Keratinocyte (primary cell): ENCODE data around the gene LCE2C. TPM values are rescaled to one million over a fixed set of nuclear protein-coding genes. Genes with fewer than 3 reads are reported as not detected.

Source experiments
- DNase-seq: peaks from one replicate; pipeline ENCODE4 v3.0.0-alpha.2; 2011; ENCODE audit warnings: low read depth, missing footprints, low spot score
- FAIRE-seq: peaks from 2 replicates; lab custom pipeline; 2011; peaks lifted over from hg19 to GRCh38; lab: Jason Lieb, UNC
- H2AFZ ChIP-seq: 2 replicates; pipeline ENCODE4 v1.6.0; 2012; ENCODE audit warnings: low read length, control low read depth, inconsistent platforms; ENCODE audit not compliant: control insufficient read depth
- H3K27ac ChIP-seq: 2 replicates; pipeline ENCODE4 v1.5.1; 2011; ENCODE audit warnings: low read length; ENCODE audit not compliant: control insufficient read depth, insufficient read depth
- H3K27me3 ChIP-seq: 3 replicates; pipeline ENCODE4 v1.6.0; 2011; ENCODE audit warnings: low read length; ENCODE audit not compliant: control insufficient read depth, insufficient read depth; ENCODE audit errors: extremely low read depth
- H3K36me3 ChIP-seq, 2 experiments: 2 replicates in 1 of 2; 3 replicates in 1 of 2; pipeline ENCODE4 v1.5.1; 2011; ENCODE audit warnings: low read length in 2 of 2, mild to moderate bottlenecking in 1 of 2; ENCODE audit not compliant: control insufficient read depth in 2 of 2, insufficient read depth in 2 of 2; ENCODE audit errors: extremely low read depth in 1 of 2
- H3K4me1 ChIP-seq: 3 replicates; pipeline ENCODE4 v1.5.1; 2011; ENCODE audit warnings: low read length; ENCODE audit not compliant: control insufficient read depth, insufficient read depth; ENCODE audit errors: extremely low read depth
- H3K4me2 ChIP-seq: 3 replicates; pipeline ENCODE4 v1.6.0; 2011; ENCODE audit warnings: low read depth, low read length; ENCODE audit not compliant: control insufficient read depth, insufficient read depth; ENCODE audit errors: extremely low read depth
- H3K4me3 ChIP-seq, 3 experiments: fragments of 200-600 bp in 1 of 3; sonication (generic) in 1 of 3; 2 replicates in 2 of 3; 3 replicates in 1 of 3; pipeline ENCODE4 v1.5.1; 2011 to 2016; ENCODE audit warnings: low read length in 3 of 3, mild to moderate bottlenecking in 3 of 3, control low read depth in 2 of 3, inconsistent platforms in 1 of 3, low read depth in 1 of 3, mixed read lengths in 1 of 3, mixed run types in 1 of 3, moderate library complexity in 1 of 3; ENCODE audit not compliant: control insufficient read depth in 2 of 3, insufficient read depth in 2 of 3; ENCODE audit errors: extremely low read depth in 1 of 3
- H3K79me2 ChIP-seq: 2 replicates; pipeline ENCODE4 v1.6.0; 2012; ENCODE audit warnings: low read length; ENCODE audit not compliant: control insufficient read depth, insufficient read depth
- H3K9ac ChIP-seq: 3 replicates; pipeline ENCODE4 v1.6.0; 2011; ENCODE audit warnings: low read length; ENCODE audit not compliant: control insufficient read depth, insufficient read depth; ENCODE audit errors: extremely low read depth
- H3K9me1 ChIP-seq: 3 replicates; pipeline ENCODE4 v1.6.0; 2011; ENCODE audit warnings: low read length; ENCODE audit not compliant: control insufficient read depth, insufficient read depth; ENCODE audit errors: extremely low read depth
- H3K9me3 ChIP-seq: 2 replicates; pipeline ENCODE4 v1.5.1; 2012; ENCODE audit warnings: low read depth, low read length; ENCODE audit not compliant: control insufficient read depth
- H4K20me1 ChIP-seq: 3 replicates; pipeline ENCODE4 v1.6.0; 2011; ENCODE audit warnings: low read length; ENCODE audit not compliant: control insufficient read depth, insufficient read depth; ENCODE audit errors: extremely low read depth
- EZH2 ChIP-seq: IDR thresholded peaks from one replicate; pipeline ENCODE4 v1.6.1; 2012; ENCODE audit warnings: inconsistent platforms, mild to moderate bottlenecking, low read length, moderate library complexity
- dilution Hi-C: fragments of 300-500 bp; cut with MboI; formaldehyde crosslinking; loops from one replicate; pipeline ENCODE4 v1.7.0; 2020; ENCODE audit warnings: low sequenced_read_pairs; ENCODE audit not compliant: extremely low pct_ligation_motif_present
- polyA plus RNA-seq, 5 experiments: library from polyadenylated mRNA; depleted of rRNA in 3 of 5; stranded (reverse) in 3 of 5; stranded (forward) in 1 of 5; unstranded in 1 of 5; fragments of >200 nt; gene quantifications; 1 replicate in 1 of 5; 2 replicates in 3 of 5; 3 replicates in 1 of 5; pipeline versions ENCODE4 v1.2.1 to v1.2.3, GENCODE V29; 2011 to 2012; ENCODE audit warnings: missing spikeins in 2 of 5, low read depth in 1 of 5, low replicate concordance in 1 of 5
- TF ChIP-seq, protein P1 (sequence below), 3 experiments: IDR thresholded peaks in 1 of 3; conservative IDR thresholded peaks in 1 of 3; optimal IDR thresholded peaks in 1 of 3; 2 replicates in 2 of 3; 3 replicates in 1 of 3; pipeline versions ENCODE3 to v1.5.1; 2011; ENCODE audit warnings: low read length in 3 of 3, mild to moderate bottlenecking in 3 of 3, moderate library complexity in 2 of 3, control low read depth in 1 of 3, inconsistent platforms in 1 of 3; ENCODE audit not compliant: insufficient read depth in 2 of 3; ENCODE audit errors: extremely low read depth in 1 of 3

LCE2C gene
- polyA plus RNA-seq, 1 donor (not counting 4 experiments of a cell fraction or from before 2014, with no cell fraction given), result 0.41 TPM

GRCh38 chr1:152697701-152698600, 22.9 kb downstream of the LCE2C start, which contains the start of gene LCE2A:
TSS of gene LCE2A (plus strand) at chr1:152698345. CDS start at chr1:152698902, 557 bp downstream.
- no peak within 1 kb of the TSS for H3K4me2 ChIP-seq
- no peak for FAIRE-seq

GRCh38 chr1:152699746-152700145, 24.7 kb downstream of the LCE2C start:
- dilution Hi-C loops, result no loop called here
- Histone ChIP-seq H3K4me3 (no peak overlapping the region), H3K4me2 (no peak overlapping the region), H3K79me2 (no peaks in the 10 kb centered on the region), H3K4me1 (no peaks in the 10 kb centered on the region), H3K9me3 (no peaks in the 10 kb centered on the region), H3K27me3 (no peaks in the 10 kb centered on the region), H3K9ac (no peak overlapping the region), H3K9me1 (no peaks in the 10 kb centered on the region), H3K36me3 (no peaks in the 10 kb centered on the region), H4K20me1 (no peaks in the 10 kb centered on the region), H2AFZ (no peak overlapping the region), H3K27ac (no peak overlapping the region)
- no peak for TF ChIP-seq EZH2
- TF ChIP-seq, protein P1, sequence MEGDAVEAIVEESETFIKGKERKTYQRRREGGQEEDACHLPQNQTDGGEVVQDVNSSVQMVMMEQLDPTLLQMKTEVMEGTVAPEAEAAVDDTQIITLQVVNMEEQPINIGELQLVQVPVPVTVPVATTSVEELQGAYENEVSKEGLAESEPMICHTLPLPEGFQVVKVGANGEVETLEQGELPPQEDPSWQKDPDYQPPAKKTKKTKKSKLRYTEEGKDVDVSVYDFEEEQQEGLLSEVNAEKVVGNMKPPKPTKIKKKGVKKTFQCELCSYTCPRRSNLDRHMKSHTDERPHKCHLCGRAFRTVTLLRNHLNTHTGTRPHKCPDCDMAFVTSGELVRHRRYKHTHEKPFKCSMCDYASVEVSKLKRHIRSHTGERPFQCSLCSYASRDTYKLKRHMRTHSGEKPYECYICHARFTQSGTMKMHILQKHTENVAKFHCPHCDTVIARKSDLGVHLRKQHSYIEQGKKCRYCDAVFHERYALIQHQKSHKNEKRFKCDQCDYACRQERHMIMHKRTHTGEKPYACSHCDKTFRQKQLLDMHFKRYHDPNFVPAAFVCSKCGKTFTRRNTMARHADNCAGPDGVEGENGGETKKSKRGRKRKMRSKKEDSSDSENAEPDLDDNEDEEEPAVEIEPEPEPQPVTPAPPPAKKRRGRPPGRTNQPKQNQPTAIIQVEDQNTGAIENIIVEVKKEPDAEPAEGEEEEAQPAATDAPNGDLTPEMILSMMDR (optimal IDR thresholded peaks at IDR 0.05 in 1 of 3, IDR thresholded peaks at IDR 0.05 in 1 of 3, conservative IDR thresholded peaks at IDR 0.05 in 1 of 3; ENCODE audit: extremely low read depth in 1 of 3, insufficient read depth in 2 of 3, low read length in 3 of 3), result no peak
- no peak for DNase-seq
- no peak for FAIRE-seq

More at GRCh38 chr1:152697701-152698600, 22.9 kb downstream of the LCE2C start, which contains the start of gene LCE2A:
- H3K27me3 ChIP-seq, result no peaks in the 10 kb centered on the region
- H3K36me3 ChIP-seq, result no peaks in the 10 kb centered on the region
- no peaks in the 10 kb centered on the region for H3K79me2 ChIP-seq
- H4K20me1 ChIP-seq, result no peaks in the 10 kb centered on the region
- no peak for TF ChIP-seq EZH2
- TF ChIP-seq, protein P1 (optimal IDR thresholded peaks at IDR 0.05 in 1 of 3, IDR thresholded peaks at IDR 0.05 in 1 of 3, conservative IDR thresholded peaks at IDR 0.05 in 1 of 3; ENCODE audit: extremely low read depth in 1 of 3, insufficient read depth in 2 of 3, low read length in 3 of 3), result no peak
- H3K4me3 ChIP-seq, result no peak within 1 kb of the TSS
- DNase-seq, result no peak
- H3K9me1 ChIP-seq, result no peaks in the 10 kb centered on the region
- H2AFZ ChIP-seq, result peak within 1 kb of the TSS; percentile 8
- no peak within 1 kb of the TSS for H3K27ac ChIP-seq
- no peak within 1 kb of the TSS for H3K9ac ChIP-seq
- H3K4me1 ChIP-seq, result no peaks in the 10 kb centered on the region
- dilution Hi-C loops, result no loop called here
- no peaks in the 10 kb centered on the region for H3K9me3 ChIP-seq
